ENCODE data around the gene DDN. TPM values are rescaled to one million over a fixed set of nuclear protein-coding genes. Genes with fewer than 3 reads are reported as not detected.

Gene DDN
- polyA plus RNA-seq, 1 of the 3 experiments (the other 2 are of a cell fraction) = 0.20 TPM

DNA sequence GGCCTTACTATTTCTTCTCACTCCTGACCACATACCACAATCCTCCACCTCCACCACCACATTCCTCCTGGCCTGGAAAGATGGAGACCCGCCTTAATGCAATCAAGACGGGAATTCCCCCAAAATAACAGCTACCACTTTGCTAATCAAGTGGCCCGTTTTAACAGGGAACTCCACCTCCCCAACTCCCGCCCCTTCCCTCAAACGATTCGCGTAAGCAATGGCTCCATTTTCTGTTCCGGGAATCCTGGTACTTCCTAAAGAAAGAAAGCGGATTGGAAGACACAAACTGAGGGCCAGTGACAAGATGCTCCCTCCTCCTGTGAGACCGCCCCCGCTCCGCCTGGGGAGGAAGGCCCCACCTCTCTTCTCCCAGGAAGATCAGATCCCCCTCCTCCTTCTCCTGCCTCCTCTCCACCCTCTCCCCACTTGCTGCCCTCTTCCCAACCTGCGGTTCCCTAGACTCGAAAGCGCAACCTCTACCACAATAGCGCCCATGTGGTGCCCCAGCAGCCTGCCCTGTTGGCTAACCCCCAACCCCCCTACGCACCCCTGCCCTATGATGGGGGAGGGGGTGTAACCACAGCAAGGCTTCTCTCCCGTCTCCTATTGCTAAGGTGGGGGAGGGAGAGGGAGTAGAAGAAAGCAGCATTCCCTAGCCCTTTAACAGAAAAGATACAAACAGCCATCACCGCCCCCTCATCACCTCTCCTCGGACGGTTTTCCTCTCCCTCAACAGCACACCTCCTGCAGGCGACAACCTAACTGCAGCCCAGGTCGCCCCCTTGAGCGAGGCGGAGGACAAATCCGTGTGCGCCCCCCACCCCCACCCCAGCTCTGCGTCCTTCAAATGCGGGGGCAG is 42.7 kb downstream of the DDN start:
- Histone ChIP-seq H3K9ac (peak overlapping the region; percentile 92), H3K79me2 (ENCODE audit: insufficient read depth) (peaks cover 58% of the 10 kb centered on the region), H3K4me1 (ENCODE audit: control insufficient read depth in 1 of 2, insufficient read depth in 2 of 2, low read depth in 1 of 2, low read length in 1 of 2) (peaks cover 7 to 16% of the 10 kb centered on the region in 2 experiments; a peak in 3 of 4 replicates), H3K4me3 (ENCODE audit: low read depth in 2 of 2, low read length in 1 of 2) (peak overlapping the region; percentile 83 to 96), H3K4me2 (peak overlapping the region; percentile 70), H3K27ac (ENCODE audit: low read depth in 2 of 2, low read length in 1 of 2) (peak overlapping the region; percentile 87 to 90), H3K9me2 (no peaks in the 10 kb centered on the region), H3K36me3 (replicated peaks in 1 of 2; ENCODE audit: control insufficient read depth in 1 of 2, insufficient read depth in 2 of 2, low read length in 1 of 2) (peaks cover 32 to 34% of the 10 kb centered on the region in 2 experiments), H3F3A (replicated peaks; ENCODE audit: insufficient read depth) (peaks cover 11% of the 10 kb centered on the region), H3K27me3 (ENCODE audit: insufficient read depth) (no peaks in the 10 kb centered on the region), H4K20me1 (ENCODE audit: insufficient read depth) (peaks cover 45% of the 10 kb centered on the region), H3K9me3 (no peaks in the 10 kb centered on the region), H2AFZ (ENCODE audit: low read depth) (peak overlapping the region; percentile 81; the same call in 1 of the 2 replicates)
- ChIA-PET CTCF (interaction anchor here (0.7 to 5.5 kb wide), 12 partner anchors 10 to 143 kb away, joined by 3 to 52 read pairs (median 6); partner anchors contain the start of genes WNT1 and WNT10B), POLR2A (interaction anchor here (0.9 to 1.4 kb wide), 5 partner anchors 43 to 174 kb away, joined by 3 to 5 read pairs (median 4); partner anchors contain the start of genes PRKAG1, RHEBL1 and TUBA1B)
- peak; percentile 85 for DNase-seq
- 1% methylated on average over 27 of the region's 29 CpGs for WGBS (ENCODE audit: low lambda C conversion rate)
- TF ChIP-seq MXI1 (IDR thresholded peaks at IDR 0.05; ENCODE audit: low read depth, low read length) (peak; percentile 70; the same call in 1 of the 2 replicates), CHD2 (IDR thresholded peaks at IDR 0.05; ENCODE audit: low read length, partially characterized antibody) (peak; percentile 33), SIN3A (IDR thresholded peaks at IDR 0.05; ENCODE audit: borderline replicate concordance, low read depth, low read length) (0 out of 2 replicates have a peak, but pooled peaks have one; percentile 31), FOXJ3 (CRISPR knock-in tag; IDR thresholded peaks at IDR 0.05) (no peak), TEAD4 (IDR thresholded peaks at IDR 0.05; ENCODE audit: borderline replicate concordance, insufficient read depth) (no peak), IRF3 (IDR thresholded peaks at IDR 0.05; ENCODE audit: low read depth, low read length) (no peak), RAD21 (IDR thresholded peaks at IDR 0.05; ENCODE audit: low read length) (no peak), CTCF (IDR thresholded peaks at IDR 0.05) (0 out of 2 replicates have a peak, but pooled peaks have one; percentile 21), GATA2 (CRISPR knock-in tag; IDR thresholded peaks at IDR 0.05) (no peak), GABPA (IDR thresholded peaks at IDR 0.05; ENCODE audit: low read depth) (peak; percentile 48), PBX3 (IDR thresholded peaks at IDR 0.05) (peak; percentile 27; the same call in 1 of the 2 replicates), FOXM1 (IDR thresholded peaks at IDR 0.05; ENCODE audit: low read depth) (no peak), ELF1 (IDR thresholded peaks at IDR 0.05) (peak; percentile 77), YY1 (IDR thresholded peaks at IDR 0.05; ENCODE audit: low read depth) (peak; percentile 57; the same call in 1 of the 2 replicates), RFX5 (IDR thresholded peaks at IDR 0.05; ENCODE audit: low read length) (no peak), RCOR1 (IDR thresholded peaks at IDR 0.05; ENCODE audit: low read length) (no peak), TAF1 (IDR thresholded peaks at IDR 0.05; ENCODE audit: borderline replicate concordance, low read depth, low read length) (0 out of 2 replicates have a peak, but pooled peaks have one; percentile 33), POLR2AphosphoS5 (IDR thresholded peaks at IDR 0.05; ENCODE audit: low read depth, low read length) (peak; percentile 50; the same call in 1 of the 2 replicates), EZH2phosphoT487 (IDR thresholded peaks at IDR 0.05; ENCODE audit: borderline replicate concordance, low read depth) (no peak), NFIC (IDR thresholded peaks at IDR 0.05; ENCODE audit: borderline replicate concordance) (no peak)
- TF ChIP-seq, protein P1, sequence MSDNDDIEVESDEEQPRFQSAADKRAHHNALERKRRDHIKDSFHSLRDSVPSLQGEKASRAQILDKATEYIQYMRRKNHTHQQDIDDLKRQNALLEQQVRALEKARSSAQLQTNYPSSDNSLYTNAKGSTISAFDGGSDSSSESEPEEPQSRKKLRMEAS (IDR thresholded peaks at IDR 0.05; ENCODE audit: low read depth) = peak; percentile 31; the same call in 1 of the 2 replicates
